ENCODE data around the gene NWD2.
"Not testable (repeated sequence)": the region's sequence is repeated elsewhere in the genome, so short reads cannot be mapped to it uniquely, and the experiment has no call there.

NWD2 gene

DNA sequence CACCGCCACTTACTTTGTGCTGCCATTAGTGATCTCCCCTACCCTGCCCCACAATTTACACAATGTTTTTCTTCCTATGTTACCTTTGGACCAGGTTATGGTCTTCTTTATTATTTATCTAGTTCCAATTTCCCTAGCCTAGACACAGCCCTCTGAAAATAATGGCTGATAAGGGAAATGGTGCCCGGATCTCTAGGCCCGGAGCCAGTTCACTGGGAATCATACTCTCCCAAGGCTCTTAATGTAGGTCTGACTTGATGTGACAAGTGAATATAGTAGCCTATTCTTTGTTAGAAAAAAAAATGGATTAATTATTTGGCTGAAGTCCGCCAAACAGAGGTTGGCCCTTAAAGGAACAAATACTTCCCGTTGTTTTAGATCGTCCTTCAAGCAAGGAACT is 233.6 kb downstream of the NWD2 start:
- no peaks in the 10 kb centered on the region for H3K27me3 ChIP-seq (ENCODE audit: low read depth)
- no peak overlapping the region for H3K4me3 ChIP-seq
- H3K9me3 ChIP-seq, result no peaks in the 10 kb centered on the region
- DNase-seq (ENCODE audit: low spot score in 2 of 2), result no peak
- no peaks in the 10 kb centered on the region for H3K36me3 ChIP-seq (replicated peaks)
- in situ Hi-C loops (cut with MboI; ENCODE audit: low sequenced_read_pairs), result no loop called here
- no peaks in the 10 kb centered on the region for H3K4me1 ChIP-seq

- Histone ChIP-seq H3K36me3 (replicated peaks) (no peaks in the 10 kb centered on the region), H3K4me3 (no peak overlapping the region), H3K4me1 (no peaks in the 10 kb centered on the region), H3K27me3 (ENCODE audit: low read depth) (no peaks in the 10 kb centered on the region), H3K9me3 (no peaks in the 10 kb centered on the region)
- DNase-seq (ENCODE audit: low spot score in 2 of 2), result no peak
- in situ Hi-C loops (cut with MboI; ENCODE audit: low sequenced_read_pairs), result no loop called here
Measured at GRCh38 chr4:37480509-37480908, 236.0 kb downstream of the NWD2 start.

DNA sequence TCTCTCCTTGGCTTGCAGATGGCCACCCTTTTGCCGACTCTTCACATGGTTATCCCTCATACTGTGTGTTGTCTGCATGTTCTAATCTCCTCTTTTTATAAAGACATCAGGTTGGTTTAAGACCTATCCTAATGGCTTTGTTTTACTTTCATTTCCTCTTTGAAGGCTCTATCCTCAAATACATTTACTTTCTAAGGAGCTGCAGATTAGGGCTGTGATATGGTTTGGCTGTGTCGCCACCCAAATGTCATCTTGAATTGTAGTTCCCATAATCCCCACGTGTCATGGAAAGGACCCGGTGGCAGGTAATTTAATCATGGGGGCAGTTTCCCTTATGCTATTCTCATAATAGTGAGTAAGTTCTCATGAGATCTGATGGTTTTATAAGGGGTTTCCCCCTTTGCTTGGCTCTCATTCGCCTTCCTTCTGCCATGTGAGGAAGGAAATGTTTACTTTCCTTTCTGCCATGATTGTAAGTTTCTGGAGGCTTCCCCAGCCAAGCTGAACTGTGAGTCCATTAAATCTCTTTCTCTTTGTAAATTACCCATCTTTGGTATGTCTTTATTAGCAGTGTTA is 237.1 kb downstream of the NWD2 start:
- DNase-seq (ENCODE audit: low spot score in 2 of 2), result no peak
- H3K36me3 ChIP-seq (replicated peaks), result no peaks in the 10 kb centered on the region
- H3K4me1 ChIP-seq, result no peaks in the 10 kb centered on the region
- H3K27me3 ChIP-seq (ENCODE audit: low read depth), result no peaks in the 10 kb centered on the region
- in situ Hi-C loops (cut with MboI; ENCODE audit: low sequenced_read_pairs), result no loop called here
- no peaks in the 10 kb centered on the region for H3K9me3 ChIP-seq
- H3K4me3 ChIP-seq, result no peak overlapping the region

- DNase-seq (ENCODE audit: low spot score in 2 of 2), result no peak
- no peaks in the 10 kb centered on the region for H3K4me1 ChIP-seq
- in situ Hi-C loops (cut with MboI; ENCODE audit: low sequenced_read_pairs), result no loop called here
Measured at GRCh38 chr4:37482236-37482913, 237.8 kb downstream of the NWD2 start.

GRCh38 chr4:37483610-37484009 is 239.1 kb downstream of the NWD2 start:
- in situ Hi-C loops (cut with MboI; ENCODE audit: low sequenced_read_pairs), result no loop called here
- no peak overlapping the region for H3K4me3 ChIP-seq
- no peaks in the 10 kb centered on the region for H3K9me3 ChIP-seq
- H3K27me3 ChIP-seq (ENCODE audit: low read depth), result peaks cover 3% of the 10 kb centered on the region; the same call in 1 of the 2 replicates
- DNase-seq (ENCODE audit: low spot score in 2 of 2), result no peak
- H3K36me3 ChIP-seq (replicated peaks), result no peaks in the 10 kb centered on the region
- no peaks in the 10 kb centered on the region for H3K4me1 ChIP-seq

More at GRCh38 chr4:37482236-37482913, 237.8 kb downstream of the NWD2 start:
- no peaks in the 10 kb centered on the region for H3K36me3 ChIP-seq (replicated peaks)
- peaks cover 3% of the 10 kb centered on the region; the same call in 1 of the 2 replicates for H3K27me3 ChIP-seq (ENCODE audit: low read depth)
- no peak overlapping the region for H3K4me3 ChIP-seq
- H3K9me3 ChIP-seq, result no peaks in the 10 kb centered on the region

- H3K4me3 ChIP-seq, result no peak overlapping the region
- H3K36me3 ChIP-seq (replicated peaks), result no peaks in the 10 kb centered on the region
- in situ Hi-C loops (cut with MboI; ENCODE audit: low sequenced_read_pairs), result no loop called here
- no peak for DNase-seq (ENCODE audit: low spot score in 2 of 2)
- no peaks in the 10 kb centered on the region for H3K9me3 ChIP-seq
- H3K27me3 ChIP-seq (ENCODE audit: low read depth), result peaks cover 3% of the 10 kb centered on the region; the same call in 1 of the 2 replicates
- no peaks in the 10 kb centered on the region for H3K4me1 ChIP-seq
Measured at GRCh38 chr4:37486166-37486565, 241.6 kb downstream of the NWD2 start.

DNA sequence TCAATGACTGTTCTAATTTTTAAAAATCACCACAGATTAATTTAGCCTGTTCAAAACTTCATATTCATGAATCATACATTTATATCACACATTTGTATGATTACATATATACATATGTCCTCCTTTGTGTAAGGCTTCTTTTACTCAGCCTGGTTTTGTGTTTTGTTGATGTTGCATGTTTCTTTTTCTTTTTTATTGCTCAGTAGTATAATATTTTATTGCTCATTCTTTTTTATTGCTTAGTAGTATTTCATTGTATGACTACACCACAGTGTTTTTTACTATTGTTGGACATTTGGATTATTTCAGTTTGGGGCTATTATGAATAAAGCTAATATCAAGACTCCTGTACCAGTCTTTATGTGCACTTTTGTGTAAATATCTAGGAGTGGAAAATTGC is 243.1 kb downstream of the NWD2 start:
- H3K4me1 ChIP-seq, result no peaks in the 10 kb centered on the region
- in situ Hi-C loops (cut with MboI; ENCODE audit: low sequenced_read_pairs), result no loop called here
- DNase-seq (ENCODE audit: low spot score in 2 of 2), result no peak
- no peaks in the 10 kb centered on the region for H3K9me3 ChIP-seq
- no peak overlapping the region for H3K4me3 ChIP-seq
- peaks cover 3% of the 10 kb centered on the region; the same call in 1 of the 2 replicates for H3K27me3 ChIP-seq (ENCODE audit: low read depth)
- H3K36me3 ChIP-seq (replicated peaks), result no peaks in the 10 kb centered on the region

DNA sequence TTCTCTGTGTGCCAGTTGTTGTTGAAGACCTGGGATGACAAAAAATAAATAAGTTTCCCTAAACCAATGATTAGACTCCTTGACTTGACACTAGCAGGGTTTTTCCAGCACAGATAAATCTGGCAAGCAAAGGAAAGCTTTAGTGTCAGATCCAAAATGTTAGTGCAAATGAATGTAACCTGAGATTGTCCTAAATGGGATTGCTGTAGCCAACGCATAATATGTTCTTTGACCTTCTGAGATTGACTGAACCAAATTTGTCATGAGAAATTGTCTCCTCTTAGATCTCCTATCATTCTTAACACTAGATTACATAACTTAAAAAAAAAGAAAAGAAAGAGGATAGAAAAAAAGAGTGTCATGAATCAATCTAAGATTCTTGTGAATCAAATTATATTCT is 245.2 kb downstream of the NWD2 start:
- in situ Hi-C loops (cut with MboI; ENCODE audit: low sequenced_read_pairs), result no loop called here

DNA sequence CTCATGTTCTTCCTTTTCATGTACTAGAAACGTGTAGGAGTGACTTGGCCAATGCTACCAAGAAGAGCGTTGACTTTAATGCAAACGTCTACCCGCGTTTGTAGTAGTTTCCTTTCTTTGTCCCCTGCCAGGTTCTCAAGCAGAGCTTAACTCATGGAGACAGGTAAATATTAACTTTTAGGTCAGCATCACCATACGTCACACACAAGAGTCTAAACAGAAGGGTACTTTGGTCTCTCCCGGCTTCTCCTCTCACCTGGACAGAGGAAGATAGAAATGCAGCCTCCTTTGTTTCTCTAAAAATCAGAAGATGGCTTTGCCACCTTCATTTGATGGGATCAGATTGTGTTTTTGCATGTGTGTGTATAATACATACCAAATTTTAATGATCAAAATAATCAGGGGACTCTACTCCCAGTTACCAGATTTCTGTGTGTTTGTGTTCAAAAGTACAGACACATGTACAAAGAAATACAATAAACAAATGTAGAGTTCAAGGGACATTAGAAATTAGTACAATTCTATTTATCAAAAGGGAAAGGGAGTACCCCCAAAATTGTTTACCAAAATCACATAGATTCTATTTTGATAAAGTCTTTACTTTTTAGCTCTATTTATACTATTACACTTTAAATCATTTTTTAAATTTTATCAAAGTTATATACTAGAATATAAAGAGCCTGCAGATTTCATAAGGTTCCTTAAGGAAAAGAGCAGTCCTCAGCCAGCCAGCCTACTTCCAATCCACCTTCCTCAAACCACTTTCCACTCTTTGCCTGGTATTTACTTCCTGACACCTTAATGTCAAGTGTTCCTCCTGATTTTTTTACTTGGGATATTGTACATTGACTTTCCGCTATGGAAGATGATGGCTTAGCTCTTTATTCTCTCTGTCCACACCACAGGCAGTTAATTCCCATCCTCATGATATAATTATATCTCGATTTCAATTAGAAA is 246.1 kb downstream of the NWD2 start:
- no peaks in the 10 kb centered on the region for H3K36me3 ChIP-seq (replicated peaks)
- H3K9me3 ChIP-seq, result no peaks in the 10 kb centered on the region
- no peak for DNase-seq (ENCODE audit: low spot score in 2 of 2)
- H3K4me1 ChIP-seq, result no peaks in the 10 kb centered on the region
- peaks cover 3% of the 10 kb centered on the region; the same call in 1 of the 2 replicates for H3K27me3 ChIP-seq (ENCODE audit: low read depth)
- no peak overlapping the region for H3K4me3 ChIP-seq
- in situ Hi-C loops (cut with MboI; ENCODE audit: low sequenced_read_pairs), result no loop called here

More for the DNA sequence above, 245.2 kb downstream of the NWD2 start:
- DNase-seq (ENCODE audit: low spot score in 2 of 2), result no peak
- no peaks in the 10 kb centered on the region for H3K9me3 ChIP-seq
- H3K27me3 ChIP-seq (ENCODE audit: low read depth), result peaks cover 3% of the 10 kb centered on the region; the same call in 1 of the 2 replicates
- no peak overlapping the region for H3K4me3 ChIP-seq
- no peaks in the 10 kb centered on the region for H3K4me1 ChIP-seq
- no peaks in the 10 kb centered on the region for H3K36me3 ChIP-seq (replicated peaks)

- H3K36me3 ChIP-seq (replicated peaks); H3K9me3 ChIP-seq; DNase-seq (ENCODE audit: low spot score in 2 of 2); in situ Hi-C loops (cut with MboI; ENCODE audit: low sequenced_read_pairs); H3K4me3 ChIP-seq; H3K4me1 ChIP-seq; H3K27me3 ChIP-seq (ENCODE audit: low read depth): not testable (repeated sequence)
Measured at GRCh38 chr4:37495353-37495752, 250.8 kb downstream of the NWD2 start.

All from HAP-1 (cell line).